Breast epithelium (tissue), 3 donors: ENCODE results near the gene SLC1A3.

ENCODE experiments used
- CTCF ChIP-seq, 3 donors: fragments of 450-650 bp; IDR thresholded peaks; one replicate each; pipeline ENCODE4 v1.5.1; 2016 to 2017; ENCODE audit warnings: antibody characterized with exemption in 3 of 3, mild to moderate bottlenecking in 3 of 3, moderate library complexity in 3 of 3
- POLR2AphosphoS5 ChIP-seq, 3 donors: sonication (generic); formaldehyde crosslinking; IDR thresholded peaks; one replicate each; pipeline ENCODE4 v1.6.1; 2017; ENCODE audit warnings: antibody characterized with exemption in 3 of 3

GRCh38 chr5:36713541-36713940 is 107.1 kb downstream of the SLC1A3 start:
- no peak for TF ChIP-seq CTCF (IDR thresholded peaks at IDR 0.05)
- TF ChIP-seq POLR2AphosphoS5 (IDR thresholded peaks at IDR 0.05), result no peak
